Transverse colon (tissue), 4 donors: ENCODE measurements around the gene GPN1. TPM values are rescaled to one million over a fixed set of nuclear protein-coding genes. Genes with fewer than 3 reads are reported as not detected.
"Not testable (repeated sequence)": the region's sequence is repeated elsewhere in the genome, so short reads cannot be mapped to it uniquely, and the experiment has no call there.

Source experiments
- DNase-seq: peaks from one replicate; pipeline ENCODE4 v3.0.0-alpha.2; 2019
- H3K27ac ChIP-seq, 4 donors: fragments of 200-600 bp; sonication (generic); 2 replicates each; pipeline ENCODE4 v1.5.1; 2016 to 2018; ENCODE audit warnings: inconsistent platforms in 4 of 4
- H3K27me3 ChIP-seq: fragments of 200-600 bp; sonication (generic); 2 replicates; pipeline ENCODE4 v1.5.1; 2017; ENCODE audit warnings: inconsistent platforms
- H3K36me3 ChIP-seq, 4 donors: fragments of 200-600 bp; sonication (generic); 2 replicates each; pipeline ENCODE4 v1.5.1; 2017 to 2019; ENCODE audit warnings: inconsistent platforms in 4 of 4
- H3K4me1 ChIP-seq, 4 donors: fragments of 200-600 bp; sonication (generic); 2 replicates each; pipeline ENCODE4 v1.5.1; 2017 to 2020; ENCODE audit warnings: inconsistent platforms in 4 of 4
- H3K4me3 ChIP-seq, 4 donors: fragments of 200-600 bp; sonication (generic); 1 replicate in 1 of 4; 2 replicates in 3 of 4; pipeline versions ENCODE4 v1.5.1 to v1.6.1; 2017 to 2019; ENCODE audit warnings: inconsistent platforms in 4 of 4
- H3K9me3 ChIP-seq, 2 donors: fragments of 200-600 bp; sonication (generic); 2 replicates each; pipeline ENCODE4 v1.5.1; 2017 to 2019; ENCODE audit warnings: inconsistent platforms in 2 of 2
- CTCF ChIP-seq, 5 experiments: fragments of 200-600 bp in 3 of 5; fragments of 450-650 bp in 2 of 5; sonication (generic) in 3 of 5; IDR thresholded peaks; 1 replicate in 2 of 5; 2 replicates in 3 of 5; pipeline ENCODE4 v1.5.1; 2016 to 2017; ENCODE audit warnings: antibody characterized with exemption in 5 of 5, inconsistent platforms in 3 of 5, mild to moderate bottlenecking in 2 of 5, moderate library complexity in 1 of 5
- EP300 ChIP-seq: sonication (generic); formaldehyde crosslinking; IDR thresholded peaks from one replicate; pipeline ENCODE4 v1.6.1; 2017; ENCODE audit warnings: antibody characterized with exemption, low read depth
- POLR2A ChIP-seq: fragments of 450-650 bp; IDR thresholded peaks from one replicate; pipeline ENCODE4 v1.6.1; 2016; ENCODE audit warnings: antibody characterized with exemption, mild to moderate bottlenecking, moderate library complexity
- POLR2AphosphoS5 ChIP-seq, 3 donors: sonication (generic); formaldehyde crosslinking; IDR thresholded peaks; one replicate each; pipeline ENCODE4 v1.6.1; 2016; ENCODE audit warnings: antibody characterized with exemption in 3 of 3
- WGBS, 2 donors: methylation state at CpG; one replicate each; pipeline ENCODE4 v1.1.5; 2018; ENCODE audit warnings: low coverage in 1 of 2; 5-methylcytosine and 5-hydroxymethylcytosine counted together
- in situ Hi-C, 4 donors: fragments of 200-750 bp; cut with MboI; loops; one replicate each; pipeline versions ENCODE4 v1.15.0 to v1.15.1; 2017; ENCODE audit warnings: low sequenced_read_pairs in 3 of 4, low pct_ligation_motif_present in 1 of 4, low pct_unique_long_range_greater_than_20kb in 1 of 4
- intact Hi-C: fragments of 100-400 bp; cut with DNase I; formaldehyde crosslinking; loops from one replicate; pipeline ENCODE4 v1.15.1; 2023; ENCODE audit warnings: low total_unique reads
- total RNA-seq, 4 donors: library from RNA; depleted of rRNA; stranded (reverse); fragments of >200 nt; gene quantifications; one replicate each; pipeline ENCODE4 v1.1.0, GENCODE V29; 2016

Gene GPN1
- total RNA-seq, 4 donors from 2014 or later: 14.6 to 24.3 (median 19.4) TPM; not detected in 1

- intact Hi-C loops: no loop called here
- WGBS, 2 donors: 36 to 69% methylated on average over 4 to 9 of the region's 9 CpGs
- peaks cover 0 to 38% (median 17%) of the 10 kb centered on the region in 4 donors for H3K36me3 ChIP-seq
These were observed 54.7 kb downstream of the GPN1 start for GRCh38 chr2:27683390-27684071.

DNA sequence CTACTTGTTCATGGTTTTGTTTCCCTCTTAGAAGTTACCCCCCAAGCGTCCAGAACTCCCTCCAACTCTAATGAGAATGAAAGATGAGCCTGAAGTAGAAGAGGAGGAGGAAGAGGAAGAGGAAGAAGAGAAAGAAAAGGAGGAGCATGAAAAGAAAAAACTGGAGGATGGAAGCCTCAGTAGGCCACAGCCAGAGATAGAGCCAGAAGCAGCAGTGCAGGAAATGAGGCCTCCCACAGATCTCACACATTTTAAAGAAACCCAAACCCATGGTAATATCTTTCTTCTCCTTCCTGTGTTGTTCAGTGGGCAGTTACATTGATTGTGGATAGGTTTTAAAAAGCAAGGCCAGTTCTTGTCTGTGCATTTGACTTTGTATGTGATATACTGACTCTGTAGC, 56.2 kb downstream of the GPN1 start:
- H3K27me3 ChIP-seq, H3K27ac ChIP-seq, intact Hi-C loops, in situ Hi-C loops, DNase-seq, H3K9me3 ChIP-seq, H3K4me3 ChIP-seq: not testable (repeated sequence)
- H3K36me3 ChIP-seq: peaks cover 0 to 48% (median 16%) of the 10 kb centered on the region in 4 donors
- peaks cover 0 to 27% (median 11%) of the 10 kb centered on the region in 4 donors for H3K4me1 ChIP-seq
- WGBS, 2 donors: 75 to 89% methylated on average over 1 of the region's 1 CpG

More at GRCh38 chr2:27683390-27684071, 54.7 kb downstream of the GPN1 start:
- in situ Hi-C loops: no loop called here
- peaks cover 0 to 27% (median 11%) of the 10 kb centered on the region in 4 donors for H3K4me1 ChIP-seq
- DNase-seq: peak; percentile 85
- TF ChIP-seq POLR2A (no peak), POLR2AphosphoS5 (IDR thresholded peaks at IDR 0.05) (no peak), CTCF (IDR thresholded peaks at IDR 0.05) (peak; percentile 95 to 99 (median 98))
- H3K4me3 ChIP-seq: no peak overlapping the region
- H3K27me3 ChIP-seq: no peaks in the 10 kb centered on the region
- H3K9me3 ChIP-seq: no peaks in the 10 kb centered on the region
- H3K27ac ChIP-seq: peak overlapping the region in 2 of 4 donors; percentile 18 to 36

DNA sequence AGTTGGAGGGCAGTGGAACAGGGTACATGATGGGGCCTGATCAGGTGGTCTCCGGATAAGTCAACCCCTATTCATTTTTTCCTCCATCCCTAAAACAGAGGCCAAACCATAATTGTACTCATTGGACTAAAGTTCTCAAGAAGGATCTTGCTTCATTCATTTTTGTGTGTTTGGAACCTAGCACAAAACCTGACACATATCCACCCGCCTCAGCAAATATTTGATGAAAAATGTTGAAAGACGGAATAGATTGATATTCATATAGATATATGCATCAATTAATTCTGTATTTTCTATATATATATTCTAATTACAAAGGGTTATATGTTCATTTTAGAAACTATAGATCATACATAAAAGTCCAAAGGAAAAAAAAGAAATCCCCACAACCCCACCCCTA, 56.7 kb downstream of the GPN1 start:
- intact Hi-C loops (no loop called here), in situ Hi-C loops (no loop called here)
- WGBS, 2 donors: 94 to 98% methylated on average over 3 of the region's 3 CpGs
- Histone ChIP-seq H3K4me1 (peaks cover 0 to 27% (median 11%) of the 10 kb centered on the region in 4 donors), H3K36me3 (peaks cover 0 to 48% (median 16%) of the 10 kb centered on the region in 4 donors), H3K27me3 (no peaks in the 10 kb centered on the region), H3K9me3 (no peaks in the 10 kb centered on the region), H3K27ac (no peak overlapping the region), H3K4me3 (no peak overlapping the region)
- DNase-seq: no peak
- TF ChIP-seq EP300 (no peak), POLR2A (no peak), CTCF (IDR thresholded peaks at IDR 0.05) (no peak), POLR2AphosphoS5 (IDR thresholded peaks at IDR 0.05) (no peak)

GRCh38 chr2:27687232-27687631, 58.4 kb downstream of the GPN1 start:
- TF ChIP-seq POLR2A (no peak), POLR2AphosphoS5 (IDR thresholded peaks at IDR 0.05) (no peak), CTCF (IDR thresholded peaks at IDR 0.05) (no peak), EP300 (no peak)
- Histone ChIP-seq H3K36me3 (peaks cover 0 to 48% (median 16%) of the 10 kb centered on the region in 4 donors), H3K27ac (no peak overlapping the region), H3K4me3 (no peak overlapping the region), H3K9me3 (no peaks in the 10 kb centered on the region), H3K4me1 (peaks cover 0 to 16% (median 3%) of the 10 kb centered on the region in 4 donors), H3K27me3 (no peaks in the 10 kb centered on the region)
- DNase-seq: no peak
- intact Hi-C loops: no loop called here
- in situ Hi-C loops: no loop called here
- 95% methylated on average over 1 of the region's 1 CpG; no CpG with 5 or more reads in 1 of the 2 donors for WGBS, 2 donors
